Astrocyte of the spinal cord (primary cell): ENCODE results near the gene RICTOR.
A peak's percentile ranks its signal among the peaks of the same experiment; 100 is the strongest.

Experiments used
- DNase-seq: peaks from one replicate; pipeline ENCODE4 v3.0.0; 2011; ENCODE audit warnings: low read depth, low spot score
- H3K4me3 ChIP-seq: 2 replicates; pipeline ENCODE4 v1.5.1; 2011; ENCODE audit warnings: low read depth, mild to moderate bottlenecking, low read length, moderate library complexity
- CTCF ChIP-seq: IDR thresholded peaks from 2 replicates; pipeline ENCODE4 v1.5.1; 2012; ENCODE audit warnings: low read depth, mild to moderate bottlenecking, low read length, inconsistent platforms
- in situ Hi-C: cut with HindIII; loops from 2 replicates; pipeline ENCODE4 v1.10.0; 2017; ENCODE audit warnings: low sequenced_read_pairs

Gene RICTOR

DNA sequence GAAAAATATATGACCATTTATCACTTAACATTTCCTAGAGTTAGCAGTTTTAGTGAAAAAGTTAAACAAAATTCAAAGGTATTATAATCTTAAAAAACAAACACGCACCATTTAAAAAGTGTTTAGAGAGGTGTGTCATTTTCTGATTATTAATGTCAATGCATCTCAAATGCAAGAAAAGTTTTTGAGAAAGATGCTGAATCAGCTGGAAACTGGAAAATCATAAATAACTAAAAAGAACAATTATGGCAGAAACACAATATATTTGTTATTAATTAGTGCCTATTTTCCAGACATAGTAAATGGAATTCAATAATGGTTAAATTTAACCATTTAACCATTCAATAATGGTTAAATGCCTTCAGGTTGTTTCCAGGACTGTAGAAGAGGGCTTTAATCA, 64.9 kb downstream of the RICTOR start:
- DNase-seq = no peak
- TF ChIP-seq CTCF = no peak
- in situ Hi-C loops = no loop called here
- H3K4me3 ChIP-seq = no peak overlapping the region

GRCh38 chr5:39006650-39007049, 67.5 kb downstream of the RICTOR start:
- in situ Hi-C loops = no loop called here
- no peak for TF ChIP-seq CTCF
- no peak for DNase-seq

GRCh38 chr5:39005566-39006232, 68.5 kb downstream of the RICTOR start:
- no peak for DNase-seq
- H3K4me3 ChIP-seq = no peak overlapping the region
- in situ Hi-C loops = no loop called here
- peak; percentile 26 for TF ChIP-seq CTCF

More at GRCh38 chr5:39006650-39007049, 67.5 kb downstream of the RICTOR start:
- no peak overlapping the region for H3K4me3 ChIP-seq

DNA sequence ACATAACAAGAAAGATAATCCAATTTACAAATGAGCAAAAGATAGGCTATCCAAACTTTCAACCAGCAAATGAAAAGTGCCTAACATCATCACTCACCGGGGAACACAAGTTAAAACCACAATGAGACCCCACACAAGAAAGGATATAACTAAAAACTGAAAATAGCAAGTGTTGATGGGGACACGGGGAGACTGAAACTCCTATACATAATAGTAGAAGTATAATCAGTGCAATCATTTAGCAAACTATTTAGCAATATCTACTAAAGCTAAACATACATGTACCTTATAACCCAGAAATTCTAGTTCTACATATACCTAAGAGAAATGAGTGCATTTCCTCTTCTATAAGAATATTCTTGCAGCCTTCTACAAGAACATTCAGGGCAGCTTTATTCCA, 72.5 kb downstream of the RICTOR start:
- in situ Hi-C loops = no loop called here
- no peak for TF ChIP-seq CTCF
- no peak for DNase-seq
- no peak overlapping the region for H3K4me3 ChIP-seq

GRCh38 chr5:38999037-38999436, 75.2 kb downstream of the RICTOR start:
- in situ Hi-C loops = no loop called here
- DNase-seq = no peak
- TF ChIP-seq CTCF = no peak
- H3K4me3 ChIP-seq = no peak overlapping the region

DNA sequence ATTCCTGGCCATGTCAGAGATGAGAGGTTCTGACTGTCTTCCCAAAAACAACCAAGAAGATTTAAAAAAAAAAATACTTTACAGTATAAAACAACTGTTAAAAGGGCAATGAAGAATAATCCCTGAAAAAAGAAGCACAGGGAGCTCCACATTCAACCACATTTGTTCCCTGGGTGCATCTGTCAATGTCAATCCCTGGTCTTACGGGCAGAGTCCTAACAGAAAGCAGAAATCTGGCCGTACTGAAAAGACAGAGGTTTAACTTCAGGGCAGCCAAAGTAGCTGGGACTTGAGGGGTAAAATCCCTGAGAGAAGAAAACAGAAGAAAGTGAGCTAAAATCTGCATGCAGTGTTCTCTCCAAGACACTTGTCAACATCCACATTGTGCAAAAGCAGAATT, 76.6 kb downstream of the RICTOR start:
- in situ Hi-C loops = no loop called here
- TF ChIP-seq CTCF = no peak
- H3K4me3 ChIP-seq = no peak overlapping the region
- no peak for DNase-seq
